Mesodermal cell (in vitro differentiated cells): ENCODE data around the gene COL4A6.

Experiments
- H3K27ac ChIP-seq: 2 replicates; pipeline ENCODE4 v1.7.0; 2013; ENCODE audit warnings: mild to moderate bottlenecking, low read depth, low read length, moderate library complexity; ENCODE audit not compliant: severe bottlenecking
- H3K36me3 ChIP-seq: 2 replicates; pipeline ENCODE4 v1.7.1; 2013; ENCODE audit warnings: mild to moderate bottlenecking, low read length, moderate library complexity; ENCODE audit not compliant: control insufficient read depth, insufficient read depth
- H3K4me1 ChIP-seq: one replicate; pipeline ENCODE4 v1.7.1; 2013; ENCODE audit warnings: mild to moderate bottlenecking, low read length; ENCODE audit not compliant: insufficient read depth, control insufficient read depth, poor library complexity, severe bottlenecking
- H3K4me3 ChIP-seq: 2 replicates; pipeline ENCODE4 v1.7.0; 2013; ENCODE audit warnings: low read length, control low read depth, mild to moderate bottlenecking; ENCODE audit not compliant: insufficient read depth, poor library complexity, severe bottlenecking; ENCODE audit errors: extremely low read depth
- H3K9me3 ChIP-seq: 2 replicates; pipeline ENCODE4 v1.7.1; 2013; ENCODE audit warnings: mild to moderate bottlenecking, low read length, moderate library complexity; ENCODE audit not compliant: control insufficient read depth
- WGBS, 2 experiments: methylation state at CpG; one replicate each; pipeline ENCODE4 v1.1.5; 2013; ENCODE audit warnings: missing lambda C conversion rate in 2 of 2; ENCODE audit not compliant: insufficient coverage in 2 of 2; 5-methylcytosine and 5-hydroxymethylcytosine counted together

COL4A6 gene

GRCh38 chrX:108366644-108367406 is 71.4 kb downstream of the COL4A6 start:
- H3K36me3 ChIP-seq = no peaks in the 10 kb centered on the region
- no peak overlapping the region for H3K27ac ChIP-seq
- peaks cover 4% of the 10 kb centered on the region for H3K4me1 ChIP-seq
- H3K4me3 ChIP-seq = no peak overlapping the region
- no CpG with 5 or more reads among the region's 1 CpG for whole genome bisulfite sequencing, 2 experiments
- no peaks in the 10 kb centered on the region for H3K9me3 ChIP-seq

GRCh38 chrX:108362026-108362425 is 76.2 kb downstream of the COL4A6 start:
- no peaks in the 10 kb centered on the region for H3K36me3 ChIP-seq
- no CpG with 5 or more reads among the region's 1 CpG for WGBS, 2 experiments
- H3K27ac ChIP-seq = no peak overlapping the region

GRCh38 chrX:108361316-108361715 is 76.9 kb downstream of the COL4A6 start:
- Histone ChIP-seq H3K4me3 (no peak overlapping the region), H3K9me3 (no peaks in the 10 kb centered on the region), H3K27ac (no peak overlapping the region), H3K36me3 (no peaks in the 10 kb centered on the region), H3K4me1 (peaks cover 22% of the 10 kb centered on the region)
- no CpG with 5 or more reads among the region's 2 CpGs for WGBS, 2 experiments

More at GRCh38 chrX:108362026-108362425, 76.2 kb downstream of the COL4A6 start:
- no peak overlapping the region for H3K4me3 ChIP-seq
- H3K4me1 ChIP-seq = peaks cover 22% of the 10 kb centered on the region
- no peaks in the 10 kb centered on the region for H3K9me3 ChIP-seq

- Histone ChIP-seq H3K4me1 (peaks cover 22% of the 10 kb centered on the region), H3K4me3 (no peak overlapping the region), H3K9me3 (no peaks in the 10 kb centered on the region), H3K36me3 (no peaks in the 10 kb centered on the region), H3K27ac (no peak overlapping the region)
- 100% methylated on average over 2 of the region's 4 CpGs; no CpG with 5 or more reads in 1 of the 2 experiments for WGBS, 2 experiments
Observed at GRCh38 chrX:108359806-108360602, 78.2 kb downstream of the COL4A6 start.

GRCh38 chrX:108353452-108353851 is 84.8 kb downstream of the COL4A6 start:
- no peak overlapping the region for H3K4me3 ChIP-seq
- no peaks in the 10 kb centered on the region for H3K9me3 ChIP-seq
- H3K27ac ChIP-seq = peak overlapping the region; percentile 10
- WGBS, 2 experiments = 83 to 100% methylated on average over 1 of the region's 1 CpG
- peaks cover 13% of the 10 kb centered on the region for H3K4me1 ChIP-seq
- H3K36me3 ChIP-seq = no peaks in the 10 kb centered on the region

- Histone ChIP-seq H3K4me3 (no peak overlapping the region), H3K9me3 (no peaks in the 10 kb centered on the region), H3K27ac (no peak overlapping the region), H3K4me1 (peaks cover 13% of the 10 kb centered on the region), H3K36me3 (no peaks in the 10 kb centered on the region)
- WGBS, 2 experiments = no CpG with 5 or more reads among the region's 2 CpGs
Observed at GRCh38 chrX:108349210-108349609, 89.0 kb downstream of the COL4A6 start.

- Histone ChIP-seq H3K9me3 (no peaks in the 10 kb centered on the region), H3K27ac (no peak overlapping the region), H3K36me3 (no peaks in the 10 kb centered on the region), H3K4me1 (peaks cover 13% of the 10 kb centered on the region), H3K4me3 (no peak overlapping the region)
- WGBS, 2 experiments = no CpG with 5 or more reads among the region's 1 CpG
Observed at GRCh38 chrX:108348525-108348924, 89.7 kb downstream of the COL4A6 start.

GRCh38 chrX:108347800-108348199 is 90.4 kb downstream of the COL4A6 start:
- H3K27ac ChIP-seq = peak overlapping the region; percentile 45
- peaks cover 9% of the 10 kb centered on the region for H3K4me1 ChIP-seq
- H3K9me3 ChIP-seq = no peaks in the 10 kb centered on the region
- H3K36me3 ChIP-seq = no peaks in the 10 kb centered on the region
- no CpG with 5 or more reads among the region's 3 CpGs for WGBS, 2 experiments
- H3K4me3 ChIP-seq = no peak overlapping the region

- Histone ChIP-seq H3K4me3 (no peak overlapping the region), H3K36me3 (no peaks in the 10 kb centered on the region), H3K9me3 (no peaks in the 10 kb centered on the region), H3K27ac (no peak overlapping the region), H3K4me1 (peaks cover 5% of the 10 kb centered on the region)
- WGBS, 2 experiments = no CpG with 5 or more reads among the region's 1 CpG
Observed at GRCh38 chrX:108344216-108344615, 94.0 kb downstream of the COL4A6 start.

- H3K27ac ChIP-seq = no peak overlapping the region
- H3K9me3 ChIP-seq = no peaks in the 10 kb centered on the region
- no peaks in the 10 kb centered on the region for H3K36me3 ChIP-seq
- no peak overlapping the region for H3K4me3 ChIP-seq
- H3K4me1 ChIP-seq = no peaks in the 10 kb centered on the region
- 60 to 100% methylated on average over 1 of the region's 1 CpG for WGBS, 2 experiments
Observed at GRCh38 chrX:108341947-108342346, 96.3 kb downstream of the COL4A6 start.

GRCh38 chrX:108332281-108332680 is 105.9 kb downstream of the COL4A6 start:
- Histone ChIP-seq H3K9me3 (no peaks in the 10 kb centered on the region), H3K36me3 (no peaks in the 10 kb centered on the region), H3K27ac (no peak overlapping the region), H3K4me1 (no peaks in the 10 kb centered on the region), H3K4me3 (no peak overlapping the region)
- no CpG with 5 or more reads among the region's 1 CpG for WGBS, 2 experiments
